Measurements from ENCODE around the gene PRRC2A.

PRRC2A gene

GRCh38 chr6:31641370-31641769, 20.9 kb downstream of the PRRC2A start:
- no peak for DNase-seq (ENCODE audit: extremely low spot score)
- ChIA-PET POLR2A (interaction anchor here (3.1 kb wide), 1 partner anchor 10 kb away, joined by 19 read pairs; the partner anchor contains the start of gene BAG6), CTCF (no interaction called here)
- no peak for TF ChIP-seq ELF4 (IDR thresholded peaks at IDR 0.05)
- TF ChIP-seq PKNOX1 (IDR thresholded peaks at IDR 0.05), result no peak
- no peak for TF ChIP-seq ARNT (IDR thresholded peaks at IDR 0.05)
- no peak for TF ChIP-seq TARDBP (IDR thresholded peaks at IDR 0.05)
- TF ChIP-seq SUZ12 (IDR thresholded peaks at IDR 0.05), result no peak
- no peak for TF ChIP-seq LEF1 (IDR thresholded peaks at IDR 0.05; ENCODE audit: borderline replicate concordance)
- TF ChIP-seq FOXM1 (IDR thresholded peaks at IDR 0.05; ENCODE audit: borderline replicate concordance), result no peak
- no peak for TF ChIP-seq CTBP1 (IDR thresholded peaks at IDR 0.05; ENCODE audit: borderline replicate concordance)
- TF ChIP-seq FOXA1 (IDR thresholded peaks at IDR 0.05), result no peak
- TF ChIP-seq L3MBTL2 (conservative IDR thresholded peaks at IDR 0.05), result no peak
- TF ChIP-seq SP1 (IDR thresholded peaks at IDR 0.05), result no peak
- no peak for TF ChIP-seq NFRKB (IDR thresholded peaks at IDR 0.05)
- no peak for TF ChIP-seq FOXK2 (IDR thresholded peaks at IDR 0.05)

GRCh38 chr6:31642798-31643570, 22.5 kb downstream of the PRRC2A start:
- ChIA-PET CTCF (no interaction called here), POLR2A (interaction anchor here (0.8 to 1.9 kb wide), 6 partner anchors 8 to 101 kb away, joined by 3 to 5 read pairs (median 4); partner anchors contain the start of genes BAG6, C6orf47, DDX39B and GPANK1)
- no peak for DNase-seq (ENCODE audit: extremely low spot score)
- TF ChIP-seq BHLHE40 (IDR thresholded peaks at IDR 0.05; ENCODE audit: borderline replicate concordance), result no peak
- no peak for TF ChIP-seq LEF1 (IDR thresholded peaks at IDR 0.05; ENCODE audit: borderline replicate concordance)
- TF ChIP-seq NFRKB (IDR thresholded peaks at IDR 0.05), result no peak
- TF ChIP-seq SP1 (IDR thresholded peaks at IDR 0.05), result no peak
- no peak for TF ChIP-seq FOXK2 (IDR thresholded peaks at IDR 0.05)
- no peak for TF ChIP-seq L3MBTL2 (conservative IDR thresholded peaks at IDR 0.05)

GRCh38 chr6:31643818-31644454, 23.4 kb downstream of the PRRC2A start:
- no peak for DNase-seq (ENCODE audit: extremely low spot score)
- POLR2A ChIA-PET, result interaction anchor here (1.0 to 1.9 kb wide), 5 partner anchors 9 to 21 kb away, joined by 3 to 5 read pairs (median 4); partner anchors contain the start of genes BAG6, C6orf47 and GPANK1
- CTCF ChIA-PET, result interaction anchor here (0.5 kb wide), 1 partner anchor 242 kb away, joined by 3 read pairs; no protein-coding TSS in a partner anchor
- TF ChIP-seq NFRKB (IDR thresholded peaks at IDR 0.05), result no peak
- TF ChIP-seq HDGF (IDR thresholded peaks at IDR 0.05; ENCODE audit: borderline replicate concordance), result no peak
- TF ChIP-seq ELF4 (IDR thresholded peaks at IDR 0.05), result no peak
- TF ChIP-seq L3MBTL2 (conservative IDR thresholded peaks at IDR 0.05), result no peak
- TF ChIP-seq ARNT (IDR thresholded peaks at IDR 0.05), result no peak
- no peak for TF ChIP-seq FOXM1 (IDR thresholded peaks at IDR 0.05; ENCODE audit: borderline replicate concordance)
- no peak for TF ChIP-seq SUZ12 (IDR thresholded peaks at IDR 0.05)
- TF ChIP-seq PKNOX1 (IDR thresholded peaks at IDR 0.05), result no peak
- no peak for TF ChIP-seq FOXA1 (IDR thresholded peaks at IDR 0.05)

- CTCF ChIA-PET, result no interaction called here
- POLR2A ChIA-PET, result no interaction called here
Observed at GRCh38 chr6:31645325-31645724, 24.8 kb downstream of the PRRC2A start.

GRCh38 chr6:31651602-31652191, 31.2 kb downstream of the PRRC2A start:
- TF ChIP-seq PKNOX1 (IDR thresholded peaks at IDR 0.05) (peak; percentile 92), FOXA1 (IDR thresholded peaks at IDR 0.05) (no peak)
- ChIA-PET POLR2A (interaction anchor here (0.7 to 5.6 kb wide), 19 partner anchors 9 to 321 kb away, joined by 3 to 138 read pairs (median 4); partner anchors contain the start of genes ABHD16A, C6orf47, DDX39B and DXO), CTCF (interaction anchor here (0.6 to 1.1 kb wide), 5 partner anchors 9 to 106 kb away, joined by 3 to 4 read pairs (median 3); partner anchors contain the start of genes ATP6V1G2 and C6orf47)
- no peak for DNase-seq (ENCODE audit: extremely low spot score)

More at GRCh38 chr6:31645325-31645724, 24.8 kb downstream of the PRRC2A start:
- no peak for DNase-seq (ENCODE audit: extremely low spot score)
- TF ChIP-seq ELF4 (IDR thresholded peaks at IDR 0.05) (no peak), HDGF (IDR thresholded peaks at IDR 0.05; ENCODE audit: borderline replicate concordance) (no peak), TARDBP (IDR thresholded peaks at IDR 0.05) (no peak)
